ENCODE data around the gene LCP1. TPM values are rescaled to one million over a fixed set of nuclear protein-coding genes. Genes with fewer than 3 reads are reported as not detected.

The LCP1 gene
- total RNA-seq, 4 donors from 2014 or later: 11.9 to 54.7 (median 16.6) TPM

GRCh38 chr13:46211483-46212351 is 29.7 kb upstream of the LCP1 start, which contains the start of gene LRRC63:
TSS of gene LRRC63 (plus strand) at chr13:46211928. CDS start at chr13:46213035, 1,107 bp downstream.
- 6% methylated on average over 32 of the region's 53 CpGs for WGBS
- Histone ChIP-seq H3K36me3 (no peaks in the 10 kb centered on the region), H3K27ac (replicated peaks in 1 of 4) (no peak within 1 kb of the TSS), H3K9me3 (no peaks in the 10 kb centered on the region), H3K4me3 (peak within 1 kb of the TSS; percentile 49 to 66 (median 55)), H3K27me3 (no peaks in the 10 kb centered on the region), H3K4me1 (peaks cover 4 to 18% (median 16%) of the 10 kb centered on the region in 4 donors)
- intact Hi-C loops (cut with DNase I): no loop called here
- no peak for DNase-seq (ENCODE audit: extremely low spot score)
- TF ChIP-seq CTCF (IDR thresholded peaks at IDR 0.05) (no peak), POLR2AphosphoS5 (IDR thresholded peaks at IDR 0.05) (peak in 1 of 2 donors; percentile 46), POLR2A (IDR thresholded peaks at IDR 0.05; ENCODE audit: low read depth) (no peak)

- Histone ChIP-seq H3K9me3 (no peaks in the 10 kb centered on the region), H3K36me3 (no peaks in the 10 kb centered on the region), H3K27ac (replicated peaks in 1 of 4) (no peak overlapping the region), H3K27me3 (no peaks in the 10 kb centered on the region), H3K4me1 (peaks cover 4 to 18% (median 16%) of the 10 kb centered on the region in 4 donors), H3K4me3 (peak overlapping the region; percentile 49 to 66 (median 55))
- TF ChIP-seq POLR2AphosphoS5 (IDR thresholded peaks at IDR 0.05): peak in 1 of 2 donors; percentile 1
- TF ChIP-seq POLR2A (IDR thresholded peaks at IDR 0.05; ENCODE audit: low read depth): no peak
- TF ChIP-seq EP300 (IDR thresholded peaks at IDR 0.05): no peak
- 11% methylated on average over 9 of the region's 9 CpGs for WGBS
- intact Hi-C loops (cut with DNase I): no loop called here
- no peak for DNase-seq (ENCODE audit: extremely low spot score)
Measured at GRCh38 chr13:46211116-46211482, 29.1 kb upstream of the LCP1 start.

- TF ChIP-seq CTCF (IDR thresholded peaks at IDR 0.05) (no peak), POLR2A (IDR thresholded peaks at IDR 0.05; ENCODE audit: low read depth) (no peak), EP300 (IDR thresholded peaks at IDR 0.05) (no peak), POLR2AphosphoS5 (IDR thresholded peaks at IDR 0.05) (no peak)
- intact Hi-C loops (cut with DNase I): no loop called here
Measured at GRCh38 chr13:46210362-46211083, 28.5 kb upstream of the LCP1 start.

GRCh38 chr13:46207828-46208227 is 25.9 kb upstream of the LCP1 start:
- H3K4me3 ChIP-seq: no peak overlapping the region
- TF ChIP-seq POLR2AphosphoS5 (IDR thresholded peaks at IDR 0.05) (no peak), CTCF (IDR thresholded peaks at IDR 0.05) (no peak), EP300 (IDR thresholded peaks at IDR 0.05) (no peak)
- H3K9me3 ChIP-seq: no peaks in the 10 kb centered on the region
- no peaks in the 10 kb centered on the region for H3K36me3 ChIP-seq
- peaks cover 4 to 18% (median 16%) of the 10 kb centered on the region in 4 donors for H3K4me1 ChIP-seq
- no peak for DNase-seq (ENCODE audit: extremely low spot score)
- intact Hi-C loops (cut with DNase I): no loop called here
- no peaks in the 10 kb centered on the region for H3K27me3 ChIP-seq
- H3K27ac ChIP-seq (replicated peaks in 1 of 4): no peak overlapping the region
- WGBS: 73% methylated on average over 7 of the region's 7 CpGs

More at GRCh38 chr13:46210362-46211083, 28.5 kb upstream of the LCP1 start:
- Histone ChIP-seq H3K27ac (replicated peaks in 1 of 4) (no peak overlapping the region), H3K36me3 (no peaks in the 10 kb centered on the region), H3K4me3 (peak overlapping the region in 3 of 4 donors; percentile 49 to 55 (median 55)), H3K9me3 (no peaks in the 10 kb centered on the region), H3K4me1 (peaks cover 4 to 18% (median 16%) of the 10 kb centered on the region in 4 donors), H3K27me3 (no peaks in the 10 kb centered on the region)
- no peak for DNase-seq (ENCODE audit: extremely low spot score)
- WGBS: 76% methylated on average over 6 of the region's 6 CpGs

- H3K4me1 ChIP-seq: peaks cover 0 to 6% (median 5%) of the 10 kb centered on the region in 4 donors
- H3K36me3 ChIP-seq: no peaks in the 10 kb centered on the region
- no peaks in the 10 kb centered on the region for H3K27me3 ChIP-seq
- WGBS: 86% methylated on average over 1 of the region's 1 CpG
- DNase-seq (ENCODE audit: extremely low spot score): no peak
- no peak overlapping the region for H3K4me3 ChIP-seq
- TF ChIP-seq CTCF (IDR thresholded peaks at IDR 0.05) (no peak), EP300 (IDR thresholded peaks at IDR 0.05) (no peak), POLR2A (IDR thresholded peaks at IDR 0.05; ENCODE audit: low read depth) (no peak), POLR2AphosphoS5 (IDR thresholded peaks at IDR 0.05) (no peak)
- no peak overlapping the region for H3K27ac ChIP-seq (replicated peaks in 1 of 4)
- intact Hi-C loops (cut with DNase I): no loop called here
- H3K9me3 ChIP-seq: no peaks in the 10 kb centered on the region
Measured at GRCh38 chr13:46206143-46206542, 24.2 kb upstream of the LCP1 start.

Measured in esophagus muscularis mucosa (tissue), 4 donors.